Kidney epithelial cell (primary cell): ENCODE measurements around the gene H6PD. TPM values are rescaled to one million over a fixed set of nuclear protein-coding genes. Genes with fewer than 3 reads are reported as not detected.

Source experiments
- DNase-seq: peaks from one replicate; pipeline ENCODE4 v3.0.0-alpha.2; 2010; ENCODE audit warnings: low read depth
- H3K27me3 ChIP-seq: 2 replicates; pipeline ENCODE4 v1.6.0; 2011; ENCODE audit warnings: low read length; ENCODE audit not compliant: control insufficient read depth, insufficient read depth
- H3K36me3 ChIP-seq: 2 replicates; pipeline ENCODE4 v1.5.1; 2011; ENCODE audit warnings: low read length; ENCODE audit not compliant: control insufficient read depth, insufficient read depth
- H3K4me3 ChIP-seq: 2 replicates; pipeline ENCODE4 v1.5.1; 2011; ENCODE audit warnings: low read depth, mild to moderate bottlenecking, control low read depth, low read length
- total RNA-seq: library from RNA; depleted of rRNA; stranded (reverse); fragments of >200 nt; gene quantifications from 2 replicates; pipeline ENCODE4 v1.2.3, GENCODE V29; 2015
- TF ChIP-seq, protein P1 (sequence below): IDR thresholded peaks from 2 replicates; pipeline ENCODE4 v1.5.1; 2011; ENCODE audit warnings: mild to moderate bottlenecking, moderate library complexity, low read length, control low read depth, inconsistent platforms; ENCODE audit not compliant: insufficient read depth, poor library complexity, severe bottlenecking

H6PD gene
- total RNA-seq, 1 donor from 2014 or later = 24.4 TPM

DNA sequence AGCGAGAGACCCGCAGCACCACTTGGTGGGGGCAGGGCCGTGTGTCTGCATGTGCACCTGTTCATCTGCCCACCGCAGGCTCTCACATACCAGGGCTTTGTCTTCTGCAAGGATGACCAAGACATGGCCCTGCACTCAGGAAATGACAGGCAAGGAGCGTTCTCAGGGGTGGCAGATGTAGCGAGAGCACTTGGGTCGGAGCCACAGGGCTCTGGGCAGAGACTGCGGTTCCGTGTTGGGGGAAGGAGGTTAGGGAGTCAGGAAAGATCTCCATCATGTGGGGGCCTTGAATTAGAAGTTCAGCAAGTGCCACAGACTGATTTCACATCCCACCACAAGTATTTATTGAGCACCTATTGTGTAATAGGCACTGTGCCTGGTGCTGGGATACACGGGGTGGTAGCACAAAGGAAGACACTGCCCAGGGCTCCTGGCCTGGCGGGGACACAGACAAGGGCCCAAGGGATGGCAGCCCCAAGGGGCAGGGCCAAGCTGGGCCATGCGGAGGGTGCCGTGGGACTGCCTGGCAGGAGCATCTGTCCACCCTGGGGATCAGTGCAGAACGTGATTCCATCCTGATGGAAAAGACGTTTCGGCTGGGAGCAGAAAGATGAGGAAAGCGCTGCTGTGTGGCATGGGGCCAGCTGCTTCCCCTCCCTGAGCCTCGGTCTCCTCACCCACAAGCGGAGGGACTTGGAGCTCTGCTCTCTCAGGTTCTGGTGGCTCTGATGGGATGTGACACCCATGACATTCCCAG is 46.7 kb downstream of the H6PD start:
- DNase-seq = no peak
- TF ChIP-seq, protein P1, sequence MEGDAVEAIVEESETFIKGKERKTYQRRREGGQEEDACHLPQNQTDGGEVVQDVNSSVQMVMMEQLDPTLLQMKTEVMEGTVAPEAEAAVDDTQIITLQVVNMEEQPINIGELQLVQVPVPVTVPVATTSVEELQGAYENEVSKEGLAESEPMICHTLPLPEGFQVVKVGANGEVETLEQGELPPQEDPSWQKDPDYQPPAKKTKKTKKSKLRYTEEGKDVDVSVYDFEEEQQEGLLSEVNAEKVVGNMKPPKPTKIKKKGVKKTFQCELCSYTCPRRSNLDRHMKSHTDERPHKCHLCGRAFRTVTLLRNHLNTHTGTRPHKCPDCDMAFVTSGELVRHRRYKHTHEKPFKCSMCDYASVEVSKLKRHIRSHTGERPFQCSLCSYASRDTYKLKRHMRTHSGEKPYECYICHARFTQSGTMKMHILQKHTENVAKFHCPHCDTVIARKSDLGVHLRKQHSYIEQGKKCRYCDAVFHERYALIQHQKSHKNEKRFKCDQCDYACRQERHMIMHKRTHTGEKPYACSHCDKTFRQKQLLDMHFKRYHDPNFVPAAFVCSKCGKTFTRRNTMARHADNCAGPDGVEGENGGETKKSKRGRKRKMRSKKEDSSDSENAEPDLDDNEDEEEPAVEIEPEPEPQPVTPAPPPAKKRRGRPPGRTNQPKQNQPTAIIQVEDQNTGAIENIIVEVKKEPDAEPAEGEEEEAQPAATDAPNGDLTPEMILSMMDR = no peak
- Histone ChIP-seq H3K36me3 (no peaks in the 10 kb centered on the region), H3K4me3 (no peak overlapping the region), H3K27me3 (no peaks in the 10 kb centered on the region)

DNA sequence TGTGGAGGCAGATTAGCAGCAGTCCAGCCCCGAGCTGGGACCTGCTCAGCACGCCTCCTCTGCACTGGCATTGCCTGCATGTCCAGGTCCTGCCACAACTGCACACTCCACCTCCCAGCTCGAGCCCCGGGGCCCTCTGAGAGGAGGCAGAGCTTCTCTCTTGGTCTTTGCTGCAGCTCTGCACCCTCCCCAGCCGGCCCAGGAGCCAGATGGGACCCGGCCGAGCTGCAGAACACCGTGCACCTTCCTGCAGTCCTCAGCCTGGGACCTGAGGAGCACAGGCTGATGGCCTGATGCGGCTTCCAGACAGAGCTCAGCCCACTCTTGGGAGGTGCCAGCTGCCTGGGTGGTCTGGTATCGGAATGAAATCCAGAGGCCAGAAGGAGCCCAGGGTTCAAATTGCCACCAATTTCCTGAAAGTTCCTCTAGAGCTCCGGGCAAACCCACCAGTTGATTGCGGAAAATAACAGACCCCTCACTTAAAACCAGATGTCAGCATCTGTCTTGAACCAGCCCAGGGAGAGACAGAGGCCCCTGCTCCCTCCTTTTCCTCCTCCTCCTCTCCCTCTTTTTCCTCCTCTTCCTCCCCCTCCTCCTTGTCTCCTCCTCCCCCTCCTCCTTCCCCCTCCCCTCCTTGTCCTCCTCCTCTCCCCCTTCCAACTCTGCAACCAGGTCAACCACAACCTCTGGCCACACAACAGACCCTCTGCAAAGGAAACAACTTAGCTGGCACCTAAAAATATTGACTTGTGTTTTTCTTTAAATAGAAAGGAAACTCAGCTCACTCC is 47.5 kb downstream of the H6PD start:
- H3K36me3 ChIP-seq = no peaks in the 10 kb centered on the region
- no peak for DNase-seq
- H3K27me3 ChIP-seq = no peaks in the 10 kb centered on the region
- TF ChIP-seq, protein P1 = no peak
- no peak overlapping the region for H3K4me3 ChIP-seq

GRCh38 chr1:9282696-9282955 is 48.1 kb downstream of the H6PD start:
- no peaks in the 10 kb centered on the region for H3K27me3 ChIP-seq
- no peaks in the 10 kb centered on the region for H3K36me3 ChIP-seq
- no peak overlapping the region for H3K4me3 ChIP-seq
- TF ChIP-seq, protein P1 = no peak
- no peak for DNase-seq

- TF ChIP-seq, protein P1 = no peak
- DNase-seq = no peak
- no peaks in the 10 kb centered on the region for H3K36me3 ChIP-seq
- no peak overlapping the region for H3K4me3 ChIP-seq
- H3K27me3 ChIP-seq = no peaks in the 10 kb centered on the region
These were observed 49.5 kb downstream of the H6PD start for GRCh38 chr1:9284061-9284460.

DNA sequence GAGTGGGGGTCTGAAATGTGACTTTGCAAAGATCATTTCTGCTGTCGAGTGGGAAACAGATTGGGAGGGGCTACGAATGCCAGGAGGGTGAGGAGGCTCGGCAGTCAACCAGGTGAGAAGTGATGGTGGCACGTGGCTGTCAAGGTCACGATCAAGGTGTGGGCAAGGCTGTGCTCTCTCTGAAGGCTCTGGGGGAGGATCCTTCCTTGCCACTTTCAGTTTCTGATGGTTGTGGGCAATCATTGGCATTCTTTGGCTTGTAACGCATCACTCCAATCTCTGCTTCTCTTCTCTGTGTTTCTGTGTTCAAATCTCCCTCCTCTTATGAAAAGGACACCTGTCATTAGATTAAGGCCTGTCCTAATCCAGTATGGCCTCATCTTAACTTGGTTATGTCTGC is 52.0 kb downstream of the H6PD start:
- TF ChIP-seq, protein P1 = no peak
- Histone ChIP-seq H3K36me3 (no peaks in the 10 kb centered on the region), H3K27me3 (no peaks in the 10 kb centered on the region), H3K4me3 (no peak overlapping the region)
- no peak for DNase-seq
